ENCODE measurements around the gene ADAM17. TPM values are rescaled to one million over a fixed set of nuclear protein-coding genes. Genes with fewer than 3 reads are reported as not detected.

Gene ADAM17
- total and polyA plus RNA-seq, 2 of the 8 experiments (the other 6 are each of a cell fraction or from before 2014, with no cell fraction given) = 6.5 to 23.5 TPM

GRCh38 chr2:9518163-9518562 lies 37.5 kb downstream of the ADAM17 start (continued):
- no peak for TF ChIP-seq SRF (IDR thresholded peaks at IDR 0.05; ENCODE audit: low read depth, low read length)

All from H1 (cell line).